Measurements from ENCODE around the gene SEC62.
A peak's percentile ranks its signal among the peaks of the same experiment; 100 is the strongest.

SEC62 gene

GRCh38 chr3:169966951-169967915 is 626 bp downstream of the SEC62 start:
- peak in 2 of 3 donors; percentile 12 to 19 for DNase-seq (ENCODE audit: low read depth in 2 of 3, low spot score in 1 of 3)

GRCh38 chr3:169968224-169968885 is 1.7 kb downstream of the SEC62 start:
- DNase-seq (ENCODE audit: low read depth in 2 of 3, low spot score in 1 of 3): no peak

GRCh38 chr3:169969174-169970095 is 2.8 kb downstream of the SEC62 start:
- no peak for DNase-seq (ENCODE audit: low read depth in 2 of 3, low spot score in 1 of 3)

GRCh38 chr3:169970847-169971246 is 4.2 kb downstream of the SEC62 start:
- DNase-seq (ENCODE audit: low read depth in 2 of 3, low spot score in 1 of 3): no peak

GRCh38 chr3:169971522-169971921 is 4.9 kb downstream of the SEC62 start:
- no peak for DNase-seq (ENCODE audit: low read depth in 2 of 3, low spot score in 1 of 3)

- no peak for DNase-seq (ENCODE audit: low read depth in 2 of 3, low spot score in 1 of 3)
These were observed 13.4 kb downstream of the SEC62 start for GRCh38 chr3:169980055-169980454.

GRCh38 chr3:169984292-169984691 is 17.7 kb downstream of the SEC62 start:
- DNase-seq (ENCODE audit: low read depth in 2 of 3, low spot score in 1 of 3): no peak

GRCh38 chr3:169990431-169990830 is 23.8 kb downstream of the SEC62 start:
- DNase-seq (ENCODE audit: low read depth in 2 of 3, low spot score in 1 of 3): no peak

GRCh38 chr3:169992156-169992555 is 25.5 kb downstream of the SEC62 start:
- no peak for DNase-seq (ENCODE audit: low read depth in 2 of 3, low spot score in 1 of 3)

GRCh38 chr3:169992781-169993180 is 26.2 kb downstream of the SEC62 start:
- no peak for DNase-seq (ENCODE audit: low read depth in 2 of 3, low spot score in 1 of 3)

GRCh38 chr3:169993761-169994160 is 27.2 kb downstream of the SEC62 start:
- DNase-seq (ENCODE audit: low read depth in 2 of 3, low spot score in 1 of 3): no peak

GRCh38 chr3:169996063-169996462 is 29.5 kb downstream of the SEC62 start:
- no peak for DNase-seq (ENCODE audit: low read depth in 2 of 3, low spot score in 1 of 3)

- no peak for DNase-seq (ENCODE audit: low read depth in 2 of 3, low spot score in 1 of 3)
These were observed 32.1 kb downstream of the SEC62 start for GRCh38 chr3:169998668-169999131.

GRCh38 chr3:169999433-169999832 is 32.8 kb downstream of the SEC62 start:
- peak in 1 of 3 donors; percentile 29 for DNase-seq (ENCODE audit: low read depth in 2 of 3, low spot score in 1 of 3)

- DNase-seq (ENCODE audit: low read depth in 2 of 3, low spot score in 1 of 3): no peak
These were observed 33.4 kb downstream of the SEC62 start for GRCh38 chr3:170000051-170000450.

GRCh38 chr3:170002231-170002630 is 35.6 kb downstream of the SEC62 start:
- no peak for DNase-seq (ENCODE audit: low read depth in 2 of 3, low spot score in 1 of 3)

GRCh38 chr3:170002879-170003278 is 36.3 kb downstream of the SEC62 start:
- DNase-seq (ENCODE audit: low read depth in 2 of 3, low spot score in 1 of 3): no peak

GRCh38 chr3:170003881-170004356 is 37.3 kb downstream of the SEC62 start:
- no peak for DNase-seq (ENCODE audit: low read depth in 2 of 3, low spot score in 1 of 3)

- DNase-seq (ENCODE audit: low read depth in 2 of 3, low spot score in 1 of 3): peak; percentile 13 to 29 (median 15)
These were observed 40.5 kb downstream of the SEC62 start for GRCh38 chr3:170007031-170007663.

GRCh38 chr3:170010498-170010897 is 43.9 kb downstream of the SEC62 start:
- no peak for DNase-seq (ENCODE audit: low read depth in 2 of 3, low spot score in 1 of 3)

All from stimulated activated CD4-positive, alpha-beta T cell treated with anti-CD3 and anti-CD28 coated beads, Interleukin-12 subunit alpha, Interleukin-12 subunit beta, amount 100 ng/mL, for 48 hours (primary cell).